K562 (cell line): ENCODE data around the gene S100A6.

Source experiments
- ARID3A ChIP-seq: IDR thresholded peaks from 2 replicates; pipeline ENCODE4 v1.6.1; 2012; ENCODE audit warnings: low read depth, low read length, improper control_type of control experiment, borderline replicate concordance
- BACH1 ChIP-seq: fragments of 200-800 bp; sonication (Bioruptor generic); IDR thresholded peaks from 2 replicates; pipeline ENCODE4 v1.6.1; 2016; ENCODE audit warnings: missing genetic modification characterization, missing compliant biosample characterization
- MYNN ChIP-seq, 2 experiments: sonication (generic); formaldehyde crosslinking in 1 of 2; IDR thresholded peaks; 2 replicates each; pipeline versions ENCODE4 v1.5.0 to v1.6.1; 2016 to 2020; ENCODE audit warnings: antibody characterized with exemption in 1 of 2, missing genetic modification reagents in 1 of 2
- RAD21 ChIP-seq, 2 experiments: fragments of 250-450 bp in 1 of 2; fragments of 450-650 bp in 1 of 2; sonication (Bioruptor Pico) in 1 of 2; formaldehyde crosslinking in 1 of 2; IDR thresholded peaks in 1 of 2; conservative IDR thresholded peaks in 1 of 2; 2 replicates each; pipeline versions ENCODE4 v1.4.0 to v1.8.0; 2020 to 2022; ENCODE audit warnings: mild to moderate bottlenecking in 2 of 2, moderate library complexity in 1 of 2
- RBFOX2 ChIP-seq: fragments of 200-400 bp; formaldehyde crosslinking; IDR thresholded peaks from 2 replicates; pipeline ENCODE4 v1.6.1; 2017; ENCODE audit warnings: low read depth, mild to moderate bottlenecking, low read length, moderate library complexity
- RBM25 ChIP-seq: fragments of 200-400 bp; formaldehyde crosslinking; IDR thresholded peaks from 2 replicates; pipeline ENCODE4 v1.6.1; 2018; ENCODE audit warnings: low read length, low read depth, moderate library complexity; ENCODE audit not compliant: severe bottlenecking
- RFX1 ChIP-seq: fragments of 450-650 bp; IDR thresholded peaks from 2 replicates; pipeline ENCODE4 v1.6.1; 2016; ENCODE audit warnings: mild to moderate bottlenecking, moderate library complexity
- RHOXF2B ChIP-seq: fragments of 250-450 bp; sonication (Bioruptor Pico); conservative IDR thresholded peaks from 2 replicates; pipeline ENCODE4 v1.5.1; 2021
- SIN3B ChIP-seq: fragments of 450-650 bp; IDR thresholded peaks from 2 replicates; pipeline ENCODE4 v1.6.1; 2017; ENCODE audit warnings: low read depth, mild to moderate bottlenecking, moderate library complexity
- TAF7 ChIP-seq: fragments of 450-650 bp; IDR thresholded peaks from 2 replicates; pipeline ENCODE4 v1.6.1; 2016; ENCODE audit warnings: missing genetic modification characterization, missing compliant biosample characterization
- ZNF24 ChIP-seq: fragments of 450-650 bp; IDR thresholded peaks from 2 replicates; pipeline ENCODE4 v1.6.1; 2016
- ZNF707 ChIP-seq: fragments of 250-450 bp; sonication (Bioruptor Pico); conservative IDR thresholded peaks from 2 replicates; pipeline ENCODE4 v1.8.0; 2022; ENCODE audit warnings: inconsistent platforms, mild to moderate bottlenecking, moderate library complexity
- ZNF780A ChIP-seq: fragments of 250-450 bp; sonication (Bioruptor Pico); IDR thresholded peaks from 2 replicates; pipeline ENCODE4 v1.5.0; 2021; ENCODE audit warnings: mild to moderate bottlenecking
- TF ChIP-seq, protein P1 (sequence below), 3 experiments: IDR thresholded peaks in 2 of 3; conservative IDR thresholded peaks in 1 of 3; 2 replicates each; pipeline ENCODE4 v1.5.1; 2011 to 2012; ENCODE audit warnings: low read length in 3 of 3, mild to moderate bottlenecking in 3 of 3, control low read depth in 2 of 3, improper control_type of control experiment in 1 of 3, inconsistent platforms in 1 of 3, low read depth in 1 of 3, mixed read lengths in 1 of 3, moderate library complexity in 1 of 3; ENCODE audit not compliant: insufficient read depth in 2 of 3

DNA sequence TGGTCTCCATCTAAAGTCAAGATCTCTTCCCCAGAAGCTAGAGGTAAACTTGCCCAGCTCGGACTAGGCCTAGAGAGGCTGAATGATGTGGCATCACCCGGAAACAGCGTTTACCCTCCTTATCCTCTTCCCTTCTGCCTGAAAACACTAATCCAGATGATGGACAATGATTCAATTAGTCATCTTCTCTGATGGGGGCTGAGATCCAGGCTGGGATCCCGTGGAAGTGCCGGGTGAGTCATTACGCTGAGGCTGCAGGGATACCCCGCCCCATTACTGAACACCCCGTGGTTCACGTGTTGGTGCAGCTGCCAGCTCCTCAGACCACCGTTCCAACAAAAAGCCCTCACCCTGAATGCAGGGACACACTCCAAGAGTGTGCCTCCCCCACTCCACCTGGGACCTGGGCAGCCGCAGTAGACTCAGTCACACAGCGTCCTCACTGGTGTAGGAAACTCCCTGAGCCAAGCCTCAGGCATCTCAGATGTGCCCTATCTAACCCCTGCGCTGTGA, 2.0 kb downstream of the S100A6 start:
- no peak for TF ChIP-seq RBFOX2
- TF ChIP-seq, protein P1, sequence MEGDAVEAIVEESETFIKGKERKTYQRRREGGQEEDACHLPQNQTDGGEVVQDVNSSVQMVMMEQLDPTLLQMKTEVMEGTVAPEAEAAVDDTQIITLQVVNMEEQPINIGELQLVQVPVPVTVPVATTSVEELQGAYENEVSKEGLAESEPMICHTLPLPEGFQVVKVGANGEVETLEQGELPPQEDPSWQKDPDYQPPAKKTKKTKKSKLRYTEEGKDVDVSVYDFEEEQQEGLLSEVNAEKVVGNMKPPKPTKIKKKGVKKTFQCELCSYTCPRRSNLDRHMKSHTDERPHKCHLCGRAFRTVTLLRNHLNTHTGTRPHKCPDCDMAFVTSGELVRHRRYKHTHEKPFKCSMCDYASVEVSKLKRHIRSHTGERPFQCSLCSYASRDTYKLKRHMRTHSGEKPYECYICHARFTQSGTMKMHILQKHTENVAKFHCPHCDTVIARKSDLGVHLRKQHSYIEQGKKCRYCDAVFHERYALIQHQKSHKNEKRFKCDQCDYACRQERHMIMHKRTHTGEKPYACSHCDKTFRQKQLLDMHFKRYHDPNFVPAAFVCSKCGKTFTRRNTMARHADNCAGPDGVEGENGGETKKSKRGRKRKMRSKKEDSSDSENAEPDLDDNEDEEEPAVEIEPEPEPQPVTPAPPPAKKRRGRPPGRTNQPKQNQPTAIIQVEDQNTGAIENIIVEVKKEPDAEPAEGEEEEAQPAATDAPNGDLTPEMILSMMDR (IDR thresholded peaks at IDR 0.05 in 2 of 3, conservative IDR thresholded peaks at IDR 0.05 in 1 of 3; ENCODE audit: insufficient read depth in 2 of 3, low read depth in 1 of 3, low read length in 3 of 3): no peak
- no peak for TF ChIP-seq SIN3B
- TF ChIP-seq RHOXF2B (CRISPR knock-in tag): no peak
- no peak for TF ChIP-seq ZNF780A (CRISPR knock-in tag)
- no peak for TF ChIP-seq TAF7 (tag)
- TF ChIP-seq BACH1 (tag): no peak
- no peak for TF ChIP-seq RBM25
- no peak for TF ChIP-seq ZNF707 (CRISPR knock-in tag)
- TF ChIP-seq RFX1: no peak
- no peak for TF ChIP-seq ARID3A
- TF ChIP-seq MYNN (IDR thresholded peaks at IDR 0.05): no peak
- TF ChIP-seq MYNN (CRISPR knock-in tag; IDR thresholded peaks at IDR 0.05): no peak
- no peak for TF ChIP-seq RAD21 (CRISPR knock-in tag; conservative IDR thresholded peaks at IDR 0.05 in 1 of 2, IDR thresholded peaks at IDR 0.05 in 1 of 2)
- TF ChIP-seq ZNF24: no peak
